Lung (tissue), 12 donors: ENCODE data around the gene P4HB. TPM values are rescaled to one million over a fixed set of nuclear protein-coding genes. Genes with fewer than 3 reads are reported as not detected.

ENCODE experiments used
- ATAC-seq: fragments of 200-7000 bp; cut with Tn5 transposase; one replicate; pipeline ENCODE4 v1.9.1; 2020; ENCODE audit warnings: moderate number of reproducible peaks; ENCODE audit not compliant: insufficient read depth, low FRiP score
- DNase-seq, 3 donors: peaks; one replicate each; pipeline ENCODE4 v3.0.0-alpha.2; 2013 to 2017
- H3K27ac ChIP-seq, 2 donors: one replicate each; pipeline ENCODE4 v1.5.1; 2013; ENCODE audit warnings: mild to moderate bottlenecking in 2 of 2, moderate library complexity in 2 of 2, control low read depth in 1 of 2, inconsistent platforms in 1 of 2, low read depth in 1 of 2, low read length in 1 of 2
- H3K27me3 ChIP-seq, 3 donors: one replicate each; pipeline ENCODE4 v1.5.1; 2013; ENCODE audit warnings: low read length in 2 of 3; ENCODE audit not compliant: control insufficient read depth in 3 of 3, insufficient read depth in 3 of 3
- H3K36me3 ChIP-seq, 4 donors: one replicate each; pipeline ENCODE4 v1.5.1; 2013; ENCODE audit warnings: low read length in 4 of 4, mild to moderate bottlenecking in 1 of 4, moderate library complexity in 1 of 4; ENCODE audit not compliant: control insufficient read depth in 4 of 4, insufficient read depth in 4 of 4
- H3K4me1 ChIP-seq, 5 donors: one replicate each; pipeline ENCODE4 v1.5.1; 2013; ENCODE audit warnings: low read length in 5 of 5, mild to moderate bottlenecking in 2 of 5, moderate library complexity in 1 of 5; ENCODE audit not compliant: control insufficient read depth in 5 of 5, insufficient read depth in 5 of 5
- H3K4me3 ChIP-seq: one replicate; pipeline ENCODE4 v1.5.1; 2013; ENCODE audit warnings: mild to moderate bottlenecking, control low read depth, moderate library complexity
- H3K9ac ChIP-seq, 2 donors: one replicate each; pipeline ENCODE4 v1.5.1; 2013; ENCODE audit warnings: low read length in 2 of 2, control low read depth in 1 of 2; ENCODE audit not compliant: insufficient read depth in 1 of 2
- H3K9me3 ChIP-seq, 4 donors: one replicate each; pipeline ENCODE4 v1.5.1; 2013; ENCODE audit warnings: low read length in 3 of 4, mild to moderate bottlenecking in 1 of 4, moderate library complexity in 1 of 4; ENCODE audit not compliant: control insufficient read depth in 4 of 4, insufficient read depth in 3 of 4
- CTCF ChIP-seq: IDR thresholded peaks from 2 replicates; pipeline ENCODE4 v1.5.1; 2012; ENCODE audit warnings: mild to moderate bottlenecking; ENCODE audit errors: control extremely low read depth, extremely low read depth
- WGBS, 2 donors: extraction: QIAGEN DNeasy Blood & Tissue Kit; methylation state at CpG; one replicate each; pipeline ENCODE4 v1.1.7; 2013; 5-methylcytosine and 5-hydroxymethylcytosine counted together
- polyA plus RNA-seq, 2 donors: library from polyadenylated mRNA; stranded (reverse); fragments of 200-250 nt; gene quantifications; one replicate each; pipeline ENCODE4 v1.2.1, GENCODE V29; 2013
- total RNA-seq, 2 donors: library from RNA; depleted of rRNA in 1 of 2; stranded (reverse); fragments of >200 nt in 1 of 2; gene quantifications; one replicate each; pipeline ENCODE4 v1.2.1, GENCODE V29; 2014 to 2021
- donor health status: control.
- donor health status: control.
- donor health status: Bipolar disorder and iron deficiency.
- donor health status: healthy.
- donor health status: DM: yes; HTN: yes; CAD: no.

The P4HB gene
- total and polyA plus RNA-seq, 4 donors, result 356 to 990 (median 779) TPM

DNA sequence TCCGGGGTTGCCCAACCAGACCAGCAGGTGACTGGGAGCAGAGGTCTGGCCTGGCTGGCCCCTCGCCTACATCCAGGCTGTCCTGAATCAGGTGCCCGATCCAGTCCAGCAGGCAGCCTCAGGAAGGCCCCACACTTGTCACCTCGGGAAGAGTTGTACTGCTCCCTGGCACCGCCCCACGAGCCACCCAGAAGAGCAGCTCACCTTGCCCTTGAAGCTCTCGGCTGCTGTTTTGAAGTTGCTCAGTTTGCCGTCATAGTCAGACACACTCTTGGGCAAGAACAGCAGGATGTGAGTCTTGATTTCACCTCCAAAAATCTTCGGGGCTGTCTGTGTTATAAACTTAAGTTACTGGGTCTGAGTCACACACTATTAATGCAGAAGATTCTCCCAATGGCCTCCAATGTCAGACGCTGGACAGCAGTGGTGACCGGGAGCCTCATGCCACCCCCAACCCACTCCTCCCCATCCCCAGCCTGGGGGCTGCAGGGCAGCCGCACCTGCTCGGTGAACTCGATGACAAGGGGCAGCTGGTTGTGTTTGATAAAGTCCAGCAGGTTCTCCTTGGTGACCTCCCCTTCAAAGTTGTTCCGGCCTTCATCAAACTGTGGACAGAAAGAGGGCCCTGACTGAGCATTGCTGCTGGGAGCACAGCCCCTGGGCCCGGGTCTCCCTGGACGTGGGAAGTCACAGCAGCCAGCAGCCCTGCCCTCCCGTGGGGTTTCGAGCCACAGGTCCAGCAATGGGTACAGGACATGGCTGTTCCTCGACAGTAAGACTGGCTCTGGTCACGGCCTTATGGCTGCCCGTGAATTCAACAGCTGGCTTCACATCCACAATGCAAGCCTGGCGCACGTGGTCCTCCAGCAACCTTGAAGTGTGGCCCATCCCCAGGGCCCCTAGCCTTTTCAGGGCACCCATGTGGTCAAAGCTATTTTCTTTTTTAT is 13.3 kb downstream of the P4HB start:
- Histone ChIP-seq H3K27me3 (no peaks in the 10 kb centered on the region), H3K4me3 (no peak overlapping the region), H3K9me3 (no peaks in the 10 kb centered on the region), H3K4me1 (no peaks in the 10 kb centered on the region), H3K27ac (no peak overlapping the region), H3K9ac (no peak overlapping the region), H3K36me3 (peaks cover 8 to 68% (median 38%) of the 10 kb centered on the region in 4 donors)
- no peak for TF ChIP-seq CTCF
- 87 to 90% methylated on average over 24 of the region's 24 CpGs for WGBS, 2 donors
- DNase-seq (no peak), ATAC-seq (no peak)

DNA sequence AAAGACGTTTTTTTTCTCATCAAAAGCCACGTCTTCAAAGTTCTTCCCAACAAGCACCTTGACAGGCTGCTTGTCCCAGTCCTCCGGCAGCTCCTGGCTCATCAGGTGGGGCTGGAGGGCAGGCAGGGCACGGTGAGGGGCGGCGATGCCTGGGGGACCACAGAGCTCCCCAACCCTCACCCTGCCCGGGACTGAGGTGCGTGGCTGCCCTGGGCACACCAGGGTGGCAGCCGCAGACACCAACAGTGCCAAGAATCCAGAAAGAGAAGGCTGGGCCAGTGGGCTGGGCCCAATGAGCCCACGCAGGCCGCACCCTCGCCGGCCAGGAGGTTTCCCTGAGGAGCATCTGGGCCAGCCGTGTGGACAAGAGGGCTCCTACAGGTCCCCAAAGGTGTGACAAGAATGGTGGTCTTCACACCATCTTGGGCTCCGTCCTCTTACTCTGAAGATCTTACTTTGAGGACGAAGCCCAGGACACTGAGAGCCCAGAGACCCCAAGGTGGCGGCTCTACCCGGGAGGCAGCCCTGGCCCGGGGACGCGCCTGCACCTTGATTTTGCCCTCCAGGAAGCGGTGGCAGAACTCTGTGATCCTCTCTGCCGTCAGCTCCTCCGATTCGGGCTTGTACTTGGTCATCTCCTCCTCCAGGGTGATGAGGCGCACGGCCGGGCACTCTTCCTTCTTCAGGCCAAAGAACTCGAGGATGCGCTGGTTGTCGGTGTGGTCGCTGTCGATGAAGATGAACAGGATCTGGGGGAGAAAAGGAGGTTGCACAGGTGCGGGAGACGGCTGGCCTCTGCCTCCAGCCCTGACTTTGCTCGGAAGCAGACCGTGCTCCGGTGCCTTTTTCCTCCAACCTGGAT is 14.2 kb downstream of the P4HB start:
- H3K27ac ChIP-seq, result no peak overlapping the region
- H3K9me3 ChIP-seq, result no peaks in the 10 kb centered on the region
- H3K27me3 ChIP-seq, result no peaks in the 10 kb centered on the region
- no peak for TF ChIP-seq CTCF
- H3K4me1 ChIP-seq, result peaks cover 0 to under 1% (median 0%) of the 10 kb centered on the region in 5 donors
- ATAC-seq (no peak), DNase-seq (no peak)
- H3K4me3 ChIP-seq, result no peak overlapping the region
- peaks cover 8 to 62% (median 34%) of the 10 kb centered on the region in 4 donors for H3K36me3 ChIP-seq
- WGBS, 2 donors, result 94 to 96% methylated on average over 38 of the region's 38 CpGs
- no peak overlapping the region for H3K9ac ChIP-seq

GRCh38 chr17:81845361-81845760 is 15.0 kb downstream of the P4HB start:
- no peaks in the 10 kb centered on the region for H3K27me3 ChIP-seq
- 92% methylated on average over 13 of the region's 13 CpGs for WGBS, 2 donors
- H3K4me1 ChIP-seq, result peaks cover 0 to 4% (median 0%) of the 10 kb centered on the region in 5 donors
- H3K4me3 ChIP-seq, result no peak overlapping the region
- no peak overlapping the region for H3K9ac ChIP-seq
- DNase-seq (no peak), ATAC-seq (no peak)
- TF ChIP-seq CTCF, result no peak
- H3K36me3 ChIP-seq, result peaks cover 8 to 61% (median 34%) of the 10 kb centered on the region in 4 donors
- H3K27ac ChIP-seq, result no peak overlapping the region
- no peaks in the 10 kb centered on the region for H3K9me3 ChIP-seq
